ENCODE results near the gene VAV3.

DNA sequence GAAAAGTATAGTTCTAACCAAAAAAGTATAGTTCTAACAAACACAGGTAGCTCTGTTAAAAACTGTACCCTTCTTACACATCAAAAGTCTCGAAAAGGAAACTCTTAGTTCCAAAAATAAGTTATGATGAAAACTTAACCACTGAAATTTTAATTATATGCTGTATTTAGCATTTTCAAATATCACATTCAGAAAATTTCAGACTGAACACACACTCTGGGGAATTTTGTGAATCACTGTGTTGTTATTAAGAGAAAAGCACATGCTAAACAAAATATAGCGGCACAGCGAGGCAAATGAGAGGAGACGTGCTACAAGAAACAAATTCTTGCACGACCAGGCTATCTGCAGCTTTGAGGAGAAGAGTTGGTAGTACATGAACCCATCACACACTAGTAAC is 30.4 kb downstream of the VAV3 start:
- TF ChIP-seq, protein P1, sequence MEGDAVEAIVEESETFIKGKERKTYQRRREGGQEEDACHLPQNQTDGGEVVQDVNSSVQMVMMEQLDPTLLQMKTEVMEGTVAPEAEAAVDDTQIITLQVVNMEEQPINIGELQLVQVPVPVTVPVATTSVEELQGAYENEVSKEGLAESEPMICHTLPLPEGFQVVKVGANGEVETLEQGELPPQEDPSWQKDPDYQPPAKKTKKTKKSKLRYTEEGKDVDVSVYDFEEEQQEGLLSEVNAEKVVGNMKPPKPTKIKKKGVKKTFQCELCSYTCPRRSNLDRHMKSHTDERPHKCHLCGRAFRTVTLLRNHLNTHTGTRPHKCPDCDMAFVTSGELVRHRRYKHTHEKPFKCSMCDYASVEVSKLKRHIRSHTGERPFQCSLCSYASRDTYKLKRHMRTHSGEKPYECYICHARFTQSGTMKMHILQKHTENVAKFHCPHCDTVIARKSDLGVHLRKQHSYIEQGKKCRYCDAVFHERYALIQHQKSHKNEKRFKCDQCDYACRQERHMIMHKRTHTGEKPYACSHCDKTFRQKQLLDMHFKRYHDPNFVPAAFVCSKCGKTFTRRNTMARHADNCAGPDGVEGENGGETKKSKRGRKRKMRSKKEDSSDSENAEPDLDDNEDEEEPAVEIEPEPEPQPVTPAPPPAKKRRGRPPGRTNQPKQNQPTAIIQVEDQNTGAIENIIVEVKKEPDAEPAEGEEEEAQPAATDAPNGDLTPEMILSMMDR (IDR thresholded peaks at IDR 0.05): no peak
- TF ChIP-seq POLR2A (IDR thresholded peaks at IDR 0.05): no peak

Data from body of pancreas (tissue), 4 donors.